ENCODE data around the gene TNS1.

Gene TNS1

GRCh38 chr2:217892560-217892959 lies 110.2 kb downstream of the TNS1 start:
- DNase-seq, result no peak

- peak; percentile 49 for DNase-seq
Measured at GRCh38 chr2:217890445-217890844, 112.3 kb downstream of the TNS1 start.

GRCh38 chr2:217889656-217890055 lies 113.1 kb downstream of the TNS1 start:
- no peak for DNase-seq

GRCh38 chr2:217887841-217888701 lies 114.7 kb downstream of the TNS1 start:
- no peak for DNase-seq

GRCh38 chr2:217886720-217887309 lies 116.0 kb downstream of the TNS1 start:
- peak; percentile 64 for DNase-seq

- no peak for DNase-seq
Measured at GRCh38 chr2:217886091-217886490, 116.7 kb downstream of the TNS1 start.

GRCh38 chr2:217884985-217885384 lies 117.8 kb downstream of the TNS1 start:
- DNase-seq, result no peak

- DNase-seq, result no peak
Measured at GRCh38 chr2:217880891-217881290, 121.9 kb downstream of the TNS1 start.

GRCh38 chr2:217880287-217880889 lies 122.4 kb downstream of the TNS1 start:
- DNase-seq, result no peak

GRCh38 chr2:217878915-217879590 lies 123.7 kb downstream of the TNS1 start:
- no peak for DNase-seq

- no peak for DNase-seq
Measured at GRCh38 chr2:217877866-217878265, 124.9 kb downstream of the TNS1 start.

GRCh38 chr2:217876253-217876570 lies 126.6 kb downstream of the TNS1 start:
- DNase-seq, result no peak

GRCh38 chr2:217875556-217876252 lies 127.1 kb downstream of the TNS1 start:
- no peak for DNase-seq

GRCh38 chr2:217875138-217875537 lies 127.7 kb downstream of the TNS1 start:
- DNase-seq, result no peak

- DNase-seq, result no peak
Measured at GRCh38 chr2:217873371-217873770, 129.4 kb downstream of the TNS1 start.

- DNase-seq, result no peak
Measured at GRCh38 chr2:217872319-217872718, 130.5 kb downstream of the TNS1 start.

- no peak for DNase-seq
Measured at GRCh38 chr2:217870528-217871011, 132.2 kb downstream of the TNS1 start.

- DNase-seq, result peak; percentile 75
Measured at GRCh38 chr2:217868911-217869334, 133.9 kb downstream of the TNS1 start.

- no peak for DNase-seq
Measured at GRCh38 chr2:217868265-217868892, 134.4 kb downstream of the TNS1 start.

GRCh38 chr2:217866457-217866856 lies 136.3 kb downstream of the TNS1 start:
- DNase-seq, result no peak

GRCh38 chr2:217864963-217865772 lies 137.6 kb downstream of the TNS1 start:
- DNase-seq, result no peak
